ENCODE measurements around the gene KCNN2.

KCNN2 gene
- total RNA-seq: 0 reads per million in 3 donors

DNA sequence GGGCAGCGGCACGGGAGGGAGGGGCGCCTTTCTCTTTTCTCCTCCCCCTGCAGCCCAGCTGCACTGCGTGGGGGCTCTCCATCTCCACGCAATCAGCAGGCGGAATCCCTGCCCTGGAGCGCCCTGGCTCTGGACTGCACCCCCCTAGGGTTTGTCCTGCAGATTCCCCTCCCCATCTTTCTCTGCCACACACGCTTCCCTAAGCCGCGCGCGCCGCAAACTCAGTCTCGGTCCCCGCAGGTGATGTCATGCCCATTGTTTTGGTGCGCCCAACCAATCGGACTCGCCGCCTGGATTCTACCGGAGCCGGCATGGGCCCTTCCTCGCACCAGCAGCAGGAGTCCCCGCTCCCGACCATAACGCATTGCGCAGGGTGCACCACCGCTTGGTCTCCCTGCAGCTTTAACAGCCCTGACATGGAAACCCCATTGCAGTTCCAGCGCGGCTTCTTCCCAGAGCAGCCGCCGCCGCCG lies at the start of gene KCNN2:
Gene KCNN2, plus strand, starts transcription at position 347 of the 473 bp plus-strand sequence. Its CDS starts 70 bp downstream, at position 417.
- Histone ChIP-seq H3K27ac (ENCODE audit: insufficient read depth, low read length, poor library complexity, severe bottlenecking) (no peak within 1 kb of the TSS), H3K36me3 (ENCODE audit: control insufficient read depth, insufficient read depth, low read length) (no peaks in the 10 kb centered on the region), H3K4me3 (ENCODE audit: insufficient read depth, low read depth, low read length, poor library complexity, severe bottlenecking) (no peak within 1 kb of the TSS), H3K27me3 (replicated peaks; ENCODE audit: control insufficient read depth, insufficient read depth, low read length, poor library complexity, severe bottlenecking) (peaks cover 6% of the 10 kb centered on the region), H3K4me1 (ENCODE audit: control insufficient read depth, insufficient read depth, low read length, poor library complexity, severe bottlenecking) (no peaks in the 10 kb centered on the region), H3K9me3 (ENCODE audit: control insufficient read depth, low read length) (no peaks in the 10 kb centered on the region)
- DNase-seq: no peak

DNA sequence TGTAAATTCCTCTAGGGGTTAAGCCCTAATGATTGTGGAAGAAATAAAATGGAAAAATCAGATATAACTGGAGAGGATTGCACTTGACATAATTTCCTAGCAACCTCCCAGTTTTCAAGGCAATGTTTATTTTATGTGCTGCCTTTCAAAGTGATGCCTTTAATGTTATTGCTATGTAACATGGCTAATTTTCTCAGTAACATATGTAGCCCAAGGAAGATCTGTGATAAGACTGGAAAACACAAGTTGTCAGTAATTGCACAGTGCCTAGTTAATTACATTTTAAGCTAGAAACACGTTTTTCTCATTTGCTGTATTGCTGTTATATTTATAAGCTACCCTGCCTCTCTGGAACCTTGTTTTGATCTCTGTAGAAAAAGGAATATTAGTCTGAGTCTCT lies 49.2 kb upstream of the KCNN2 start:
- Histone ChIP-seq H3K36me3 (ENCODE audit: control insufficient read depth, insufficient read depth, low read length) (no peaks in the 10 kb centered on the region), H3K4me1 (ENCODE audit: control insufficient read depth, insufficient read depth, low read length, poor library complexity, severe bottlenecking) (no peaks in the 10 kb centered on the region), H3K4me3 (ENCODE audit: insufficient read depth, low read depth, low read length, poor library complexity, severe bottlenecking) (no peak overlapping the region), H3K27ac (ENCODE audit: insufficient read depth, low read length, poor library complexity, severe bottlenecking) (no peak overlapping the region), H3K27me3 (replicated peaks; ENCODE audit: control insufficient read depth, insufficient read depth, low read length, poor library complexity, severe bottlenecking) (no peaks in the 10 kb centered on the region), H3K9me3 (ENCODE audit: control insufficient read depth, low read length) (no peaks in the 10 kb centered on the region)
- DNase-seq: no peak

DNA sequence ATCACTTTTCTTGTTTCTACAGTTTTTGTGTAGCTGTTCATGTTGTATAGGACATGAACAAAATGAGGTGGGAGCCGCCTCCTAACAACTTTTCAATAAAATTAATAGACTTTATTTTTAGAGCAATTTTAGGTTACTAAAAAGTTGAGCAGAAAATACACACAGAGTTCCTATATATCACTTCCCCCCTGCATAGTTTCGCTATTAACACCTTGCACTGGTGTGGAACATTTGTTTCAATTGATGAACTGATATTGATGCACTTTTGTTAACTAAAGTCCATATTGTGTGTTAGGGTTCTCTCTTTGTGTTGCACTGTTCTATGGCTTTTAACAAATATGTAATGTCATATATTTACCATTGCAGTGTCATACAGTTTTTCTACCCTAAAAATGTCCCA lies 47.8 kb upstream of the KCNN2 start:
- Histone ChIP-seq H3K27ac (ENCODE audit: insufficient read depth, low read length, poor library complexity, severe bottlenecking) (no peak overlapping the region), H3K27me3 (replicated peaks; ENCODE audit: control insufficient read depth, insufficient read depth, low read length, poor library complexity, severe bottlenecking) (no peaks in the 10 kb centered on the region)

DNA sequence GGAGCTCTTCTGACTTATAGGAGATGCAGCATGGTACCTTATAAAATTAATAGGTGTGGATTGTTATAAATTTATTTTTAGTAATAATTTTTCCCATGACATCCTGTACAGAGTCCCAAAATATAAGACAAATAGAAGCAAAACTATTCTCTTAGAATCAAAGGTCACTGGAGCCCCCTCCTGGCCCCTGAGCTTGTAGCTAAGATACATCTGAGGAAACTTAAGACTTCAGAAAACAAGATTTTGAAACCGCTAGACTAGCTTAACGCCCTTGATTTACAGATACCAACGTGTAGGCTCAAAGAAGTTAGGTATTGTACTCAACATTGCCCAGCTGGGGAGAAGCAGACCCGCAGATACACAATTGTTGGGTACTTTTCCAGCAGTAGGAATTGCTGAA lies 45.7 kb upstream of the KCNN2 start:
- DNase-seq: no peak
- Histone ChIP-seq H3K4me1 (ENCODE audit: control insufficient read depth, insufficient read depth, low read length, poor library complexity, severe bottlenecking) (no peaks in the 10 kb centered on the region), H3K27ac (ENCODE audit: insufficient read depth, low read length, poor library complexity, severe bottlenecking) (no peak overlapping the region), H3K4me3 (ENCODE audit: insufficient read depth, low read depth, low read length, poor library complexity, severe bottlenecking) (no peak overlapping the region), H3K9me3 (ENCODE audit: control insufficient read depth, low read length) (no peaks in the 10 kb centered on the region), H3K36me3 (ENCODE audit: control insufficient read depth, insufficient read depth, low read length) (no peaks in the 10 kb centered on the region), H3K27me3 (replicated peaks; ENCODE audit: control insufficient read depth, insufficient read depth, low read length, poor library complexity, severe bottlenecking) (no peaks in the 10 kb centered on the region)

More for the DNA sequence above, 47.8 kb upstream of the KCNN2 start:
- DNase-seq: no peak
- no peaks in the 10 kb centered on the region for H3K9me3 ChIP-seq (ENCODE audit: control insufficient read depth, low read length)
- no peak overlapping the region for H3K4me3 ChIP-seq (ENCODE audit: insufficient read depth, low read depth, low read length, poor library complexity, severe bottlenecking)
- no peaks in the 10 kb centered on the region for H3K4me1 ChIP-seq (ENCODE audit: control insufficient read depth, insufficient read depth, low read length, poor library complexity, severe bottlenecking)
- H3K36me3 ChIP-seq (ENCODE audit: control insufficient read depth, insufficient read depth, low read length): no peaks in the 10 kb centered on the region

DNA sequence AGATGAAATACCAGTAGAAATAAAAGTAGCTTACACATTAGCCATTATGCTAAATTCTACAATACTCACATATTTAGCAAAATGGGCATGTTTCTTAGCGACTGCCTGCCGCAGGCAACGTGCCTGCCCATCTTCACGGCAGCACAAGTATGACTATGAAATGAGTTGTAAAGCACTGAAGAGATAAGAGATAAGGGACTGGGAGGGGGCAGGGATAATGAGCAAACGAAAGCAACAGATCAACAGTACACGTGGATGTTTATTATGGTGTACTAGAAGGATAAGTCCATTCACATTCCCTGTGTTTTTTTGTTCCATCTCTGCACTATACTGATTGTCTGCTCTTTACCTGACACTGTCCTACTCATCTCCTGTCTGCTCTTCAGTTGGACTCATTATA lies 44.1 kb upstream of the KCNN2 start:
- H3K9me3 ChIP-seq (ENCODE audit: control insufficient read depth, low read length): no peaks in the 10 kb centered on the region
- no peaks in the 10 kb centered on the region for H3K4me1 ChIP-seq (ENCODE audit: control insufficient read depth, insufficient read depth, low read length, poor library complexity, severe bottlenecking)
- no peak for DNase-seq
- H3K36me3 ChIP-seq (ENCODE audit: control insufficient read depth, insufficient read depth, low read length): no peaks in the 10 kb centered on the region
- H3K27ac ChIP-seq (ENCODE audit: insufficient read depth, low read length, poor library complexity, severe bottlenecking): no peak overlapping the region
- no peaks in the 10 kb centered on the region for H3K27me3 ChIP-seq (replicated peaks; ENCODE audit: control insufficient read depth, insufficient read depth, low read length, poor library complexity, severe bottlenecking)
- no peak overlapping the region for H3K4me3 ChIP-seq (ENCODE audit: insufficient read depth, low read depth, low read length, poor library complexity, severe bottlenecking)

DNA sequence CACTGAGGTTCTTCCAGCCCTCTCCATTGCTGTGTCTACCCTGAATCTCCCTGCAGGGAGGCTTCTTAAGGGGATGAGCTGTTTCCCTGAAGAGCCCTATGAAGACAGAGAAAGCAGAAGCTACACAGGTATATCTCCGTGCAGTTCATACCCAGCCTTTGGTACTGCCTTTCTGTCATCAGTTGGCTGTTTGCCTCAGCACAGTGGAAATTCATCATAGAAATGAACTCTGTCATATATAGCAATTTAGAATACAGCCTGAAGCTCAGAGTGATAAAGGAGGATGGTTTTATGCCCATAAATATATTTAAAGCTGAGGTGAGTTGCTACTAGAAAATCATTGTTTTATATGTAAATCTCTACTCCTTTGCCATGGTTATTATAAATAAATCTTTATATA lies 42.6 kb upstream of the KCNN2 start:
- Histone ChIP-seq H3K9me3 (ENCODE audit: control insufficient read depth, low read length) (no peaks in the 10 kb centered on the region), H3K36me3 (ENCODE audit: control insufficient read depth, insufficient read depth, low read length) (no peaks in the 10 kb centered on the region), H3K4me3 (ENCODE audit: insufficient read depth, low read depth, low read length, poor library complexity, severe bottlenecking) (no peak overlapping the region), H3K27ac (ENCODE audit: insufficient read depth, low read length, poor library complexity, severe bottlenecking) (no peak overlapping the region), H3K27me3 (replicated peaks; ENCODE audit: control insufficient read depth, insufficient read depth, low read length, poor library complexity, severe bottlenecking) (no peaks in the 10 kb centered on the region), H3K4me1 (ENCODE audit: control insufficient read depth, insufficient read depth, low read length, poor library complexity, severe bottlenecking) (no peaks in the 10 kb centered on the region)
- DNase-seq: no peak

DNA sequence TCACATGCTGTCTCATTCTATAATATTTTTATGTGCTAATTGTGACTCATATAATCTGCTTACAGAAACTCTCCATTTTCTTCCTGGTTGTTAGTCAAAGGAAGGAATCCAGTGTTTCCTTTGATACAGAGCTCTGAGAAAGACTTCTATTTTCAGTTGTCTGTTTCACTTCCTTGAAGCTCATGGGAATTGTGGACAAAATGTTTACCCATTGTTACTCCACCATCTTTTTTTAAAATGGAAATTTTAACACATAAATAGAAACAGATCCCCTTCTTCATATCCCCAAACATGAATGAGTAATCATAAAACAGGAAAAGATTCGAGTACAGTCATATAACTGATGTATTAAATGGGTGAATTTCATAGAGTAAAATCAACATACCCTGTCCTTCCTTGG lies 42.0 kb upstream of the KCNN2 start:
- no peak overlapping the region for H3K27ac ChIP-seq (ENCODE audit: insufficient read depth, low read length, poor library complexity, severe bottlenecking)
- DNase-seq: no peak
- H3K4me3 ChIP-seq (ENCODE audit: insufficient read depth, low read depth, low read length, poor library complexity, severe bottlenecking): no peak overlapping the region

DNA sequence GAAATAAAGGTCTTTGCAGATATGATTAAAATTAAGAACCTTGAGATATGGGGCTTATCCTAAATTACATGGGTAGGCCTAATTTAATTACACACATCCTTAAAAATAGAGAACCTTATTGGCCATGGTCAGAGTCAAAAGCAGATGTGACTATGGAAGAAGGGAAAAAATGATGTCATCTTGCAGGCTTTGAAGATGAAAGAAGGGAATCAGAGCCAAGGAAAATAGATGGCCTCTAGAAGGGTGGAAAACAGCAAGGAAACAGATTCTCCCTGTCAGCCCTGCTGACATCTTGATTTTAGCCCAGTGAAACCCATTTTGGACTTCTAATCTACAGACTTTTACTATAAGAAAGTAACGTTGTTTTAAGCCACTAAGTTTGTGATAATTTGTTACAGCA lies 37.6 kb upstream of the KCNN2 start:
- Histone ChIP-seq H3K27ac (ENCODE audit: insufficient read depth, low read length, poor library complexity, severe bottlenecking) (no peak overlapping the region), H3K36me3 (ENCODE audit: control insufficient read depth, insufficient read depth, low read length) (no peaks in the 10 kb centered on the region), H3K4me1 (ENCODE audit: control insufficient read depth, insufficient read depth, low read length, poor library complexity, severe bottlenecking) (no peaks in the 10 kb centered on the region), H3K4me3 (ENCODE audit: insufficient read depth, low read depth, low read length, poor library complexity, severe bottlenecking) (no peak overlapping the region), H3K27me3 (replicated peaks; ENCODE audit: control insufficient read depth, insufficient read depth, low read length, poor library complexity, severe bottlenecking) (no peaks in the 10 kb centered on the region), H3K9me3 (ENCODE audit: control insufficient read depth, low read length) (no peaks in the 10 kb centered on the region)
- DNase-seq: no peak

More for the DNA sequence above, 42.0 kb upstream of the KCNN2 start:
- Histone ChIP-seq H3K36me3 (ENCODE audit: control insufficient read depth, insufficient read depth, low read length) (no peaks in the 10 kb centered on the region), H3K27me3 (replicated peaks; ENCODE audit: control insufficient read depth, insufficient read depth, low read length, poor library complexity, severe bottlenecking) (no peaks in the 10 kb centered on the region), H3K4me1 (ENCODE audit: control insufficient read depth, insufficient read depth, low read length, poor library complexity, severe bottlenecking) (no peaks in the 10 kb centered on the region), H3K9me3 (ENCODE audit: control insufficient read depth, low read length) (no peaks in the 10 kb centered on the region)

DNA sequence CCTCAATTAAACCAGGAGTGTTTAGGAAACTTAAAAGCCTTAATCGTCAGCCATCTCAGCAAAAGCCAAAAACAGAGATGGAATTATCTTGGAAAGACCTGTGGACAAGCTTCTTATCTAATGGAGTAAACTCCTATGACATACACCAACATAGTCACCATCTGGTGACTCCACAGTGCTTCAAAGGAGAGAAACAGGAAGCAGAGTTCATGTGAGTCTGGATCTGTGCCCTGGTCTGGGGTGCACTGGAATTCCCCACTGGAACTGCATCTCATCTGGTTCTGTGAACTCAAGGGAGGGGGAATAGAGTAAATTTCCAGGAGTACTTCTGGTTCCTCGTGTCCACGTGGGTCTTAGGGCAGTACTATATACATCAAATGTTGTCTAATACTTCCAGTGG lies 36.3 kb upstream of the KCNN2 start:
- no peak for DNase-seq
- no peaks in the 10 kb centered on the region for H3K9me3 ChIP-seq (ENCODE audit: control insufficient read depth, low read length)
- H3K4me1 ChIP-seq (ENCODE audit: control insufficient read depth, insufficient read depth, low read length, poor library complexity, severe bottlenecking): no peaks in the 10 kb centered on the region
- no peak overlapping the region for H3K4me3 ChIP-seq (ENCODE audit: insufficient read depth, low read depth, low read length, poor library complexity, severe bottlenecking)
- no peak overlapping the region for H3K27ac ChIP-seq (ENCODE audit: insufficient read depth, low read length, poor library complexity, severe bottlenecking)
- H3K36me3 ChIP-seq (ENCODE audit: control insufficient read depth, insufficient read depth, low read length): no peaks in the 10 kb centered on the region
- no peaks in the 10 kb centered on the region for H3K27me3 ChIP-seq (replicated peaks; ENCODE audit: control insufficient read depth, insufficient read depth, low read length, poor library complexity, severe bottlenecking)

DNA sequence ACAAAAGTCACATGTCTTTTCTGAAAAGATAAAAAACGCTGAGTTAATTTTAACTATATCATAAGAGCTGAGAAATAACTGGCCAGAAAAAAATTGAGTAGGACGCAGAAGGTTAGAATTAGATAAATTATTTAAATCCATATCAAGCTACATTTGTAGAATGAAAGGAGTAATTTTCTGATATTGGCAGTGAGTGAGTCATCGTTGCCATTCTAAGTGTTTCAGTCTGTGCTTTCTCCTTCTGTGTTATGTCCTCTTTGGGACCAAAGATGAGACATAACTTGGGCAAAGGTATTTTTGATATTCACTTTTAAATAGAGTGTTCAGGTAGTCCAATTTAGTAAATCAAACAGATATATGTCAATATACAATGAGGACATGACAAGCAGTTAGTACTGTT lies 34.4 kb upstream of the KCNN2 start:
- no peaks in the 10 kb centered on the region for H3K27me3 ChIP-seq (replicated peaks; ENCODE audit: control insufficient read depth, insufficient read depth, low read length, poor library complexity, severe bottlenecking)
- H3K4me1 ChIP-seq (ENCODE audit: control insufficient read depth, insufficient read depth, low read length, poor library complexity, severe bottlenecking): no peaks in the 10 kb centered on the region
- DNase-seq: no peak
- H3K4me3 ChIP-seq (ENCODE audit: insufficient read depth, low read depth, low read length, poor library complexity, severe bottlenecking): no peak overlapping the region
- H3K27ac ChIP-seq (ENCODE audit: insufficient read depth, low read length, poor library complexity, severe bottlenecking): no peak overlapping the region
- H3K9me3 ChIP-seq (ENCODE audit: control insufficient read depth, low read length): no peaks in the 10 kb centered on the region
- no peaks in the 10 kb centered on the region for H3K36me3 ChIP-seq (ENCODE audit: control insufficient read depth, insufficient read depth, low read length)

DNA sequence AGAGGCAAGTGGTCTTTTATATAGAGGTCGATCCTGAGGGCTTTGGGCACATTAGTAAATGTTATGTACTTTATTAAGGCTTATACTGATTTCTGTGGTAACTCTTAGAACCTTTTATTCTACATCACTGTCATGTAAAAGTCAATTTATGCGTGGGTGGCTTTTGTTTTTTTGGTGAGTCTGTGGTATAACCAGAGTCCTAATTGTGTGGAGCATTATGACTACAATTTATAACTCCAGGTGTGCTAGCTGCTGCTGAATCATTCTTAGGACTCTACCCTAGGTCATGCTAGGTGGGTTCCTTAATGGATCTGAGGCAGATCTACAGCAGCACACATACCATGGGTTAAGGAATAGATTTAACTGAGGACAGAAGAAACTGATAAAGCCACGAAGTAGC lies 33.9 kb upstream of the KCNN2 start:
- H3K27ac ChIP-seq (ENCODE audit: insufficient read depth, low read length, poor library complexity, severe bottlenecking): no peak overlapping the region
- no peaks in the 10 kb centered on the region for H3K36me3 ChIP-seq (ENCODE audit: control insufficient read depth, insufficient read depth, low read length)
- H3K9me3 ChIP-seq (ENCODE audit: control insufficient read depth, low read length): no peaks in the 10 kb centered on the region
- no peaks in the 10 kb centered on the region for H3K27me3 ChIP-seq (replicated peaks; ENCODE audit: control insufficient read depth, insufficient read depth, low read length, poor library complexity, severe bottlenecking)
- H3K4me1 ChIP-seq (ENCODE audit: control insufficient read depth, insufficient read depth, low read length, poor library complexity, severe bottlenecking): no peaks in the 10 kb centered on the region
- no peak overlapping the region for H3K4me3 ChIP-seq (ENCODE audit: insufficient read depth, low read depth, low read length, poor library complexity, severe bottlenecking)
- no peak for DNase-seq

Measured in effector memory CD4-positive, alpha-beta T cell (primary cell).